AG04449 (cell line): ENCODE measurements around the gene PBOV1.

Experiments
- CTCF ChIA-PET: fragments of 350-600 bp; formaldehyde crosslinking; extraction: SDS; loops from one replicate; lab custom pipeline; 2021; ENCODE audit warnings: antibody characterized with exemption; lab: Yijun Ruan, JAX
- POLR2A ChIA-PET: fragments of 400-600, 350-600 bp; formaldehyde crosslinking; extraction: SDS; loops from one replicate; lab custom pipeline; 2020; ENCODE audit warnings: antibody characterized with exemption, inconsistent platforms; lab: Yijun Ruan, JAX
- DNase-seq: peaks from one replicate; pipeline ENCODE4 v3.0.0-alpha.2; 2010; ENCODE audit warnings: low read depth, low spot score
- H3K4me3 ChIP-seq: 2 replicates; pipeline ENCODE4 v1.5.1; 2011; ENCODE audit warnings: low read depth, mild to moderate bottlenecking, control low read depth, low read length
- CTCF ChIP-seq: IDR thresholded peaks from one replicate; pipeline ENCODE4 v1.5.1; 2011; ENCODE audit warnings: mild to moderate bottlenecking, moderate library complexity, low read length, control low read depth, inconsistent platforms; ENCODE audit not compliant: insufficient read depth; ENCODE audit errors: missing control alignments

The PBOV1 gene

GRCh38 chr6:138241381-138241780 is 23.1 kb upstream of the PBOV1 start:
- no peak overlapping the region for H3K4me3 ChIP-seq
- no peak for DNase-seq
- CTCF ChIA-PET: no interaction called here
- POLR2A ChIA-PET: interaction anchor here (1.1 kb wide), 1 partner anchor 9 kb away, joined by 6 read pairs; no protein-coding TSS in a partner anchor
- TF ChIP-seq CTCF: no peak

DNA sequence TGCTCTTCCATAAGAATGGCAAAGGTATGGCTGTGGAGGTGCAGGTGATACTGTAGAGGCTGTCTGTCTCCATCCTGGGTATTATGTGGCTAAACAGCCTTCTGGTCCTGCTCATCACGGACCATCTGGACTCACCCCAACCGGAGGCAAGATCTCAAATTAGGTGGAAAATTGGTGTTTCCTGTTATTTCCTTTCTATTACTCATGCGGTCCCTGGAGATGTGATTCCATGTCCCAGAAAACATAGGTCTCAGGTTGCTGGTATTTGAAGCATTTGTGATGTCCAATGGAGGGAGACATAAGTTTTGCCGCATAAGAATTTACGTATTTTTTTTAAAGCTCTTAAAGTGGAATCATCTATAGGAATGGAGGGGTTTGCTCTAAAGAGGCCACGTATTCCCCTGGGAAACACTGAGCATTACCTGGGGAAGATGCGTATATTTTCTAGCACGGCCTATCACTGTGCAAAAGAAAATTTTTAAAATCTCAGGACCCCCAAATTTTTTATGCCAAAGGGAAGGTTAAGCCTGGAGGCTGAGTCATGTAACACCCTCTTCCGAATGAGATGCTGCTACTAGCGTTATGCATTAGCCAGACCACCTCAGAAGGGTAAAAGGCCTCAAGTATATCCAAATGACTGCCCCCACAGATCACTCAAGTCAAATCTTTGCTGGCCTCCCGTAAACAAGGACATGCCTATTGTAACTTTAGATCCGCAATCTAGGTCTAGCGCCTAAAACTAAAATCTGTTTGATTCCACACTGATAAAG is 22.4 kb upstream of the PBOV1 start:
- TF ChIP-seq CTCF: no peak
- H3K4me3 ChIP-seq: no peak overlapping the region
- ChIA-PET CTCF (no interaction called here), POLR2A (no interaction called here)
- DNase-seq: peak; percentile 16

GRCh38 chr6:138239774-138240173 is 21.5 kb upstream of the PBOV1 start:
- CTCF ChIA-PET: no interaction called here
- no peak for DNase-seq
- POLR2A ChIA-PET: no interaction called here
- no peak for TF ChIP-seq CTCF
- no peak overlapping the region for H3K4me3 ChIP-seq

GRCh38 chr6:138238368-138238767 is 20.1 kb upstream of the PBOV1 start:
- DNase-seq: no peak
- no peak for TF ChIP-seq CTCF
- ChIA-PET CTCF (no interaction called here), POLR2A (no interaction called here)
- no peak overlapping the region for H3K4me3 ChIP-seq

- no peak overlapping the region for H3K4me3 ChIP-seq
- no peak for DNase-seq
- POLR2A ChIA-PET: no interaction called here
- CTCF ChIA-PET: no interaction called here
- no peak for TF ChIP-seq CTCF
Measured at GRCh38 chr6:138237463-138237862, 19.2 kb upstream of the PBOV1 start.

DNA sequence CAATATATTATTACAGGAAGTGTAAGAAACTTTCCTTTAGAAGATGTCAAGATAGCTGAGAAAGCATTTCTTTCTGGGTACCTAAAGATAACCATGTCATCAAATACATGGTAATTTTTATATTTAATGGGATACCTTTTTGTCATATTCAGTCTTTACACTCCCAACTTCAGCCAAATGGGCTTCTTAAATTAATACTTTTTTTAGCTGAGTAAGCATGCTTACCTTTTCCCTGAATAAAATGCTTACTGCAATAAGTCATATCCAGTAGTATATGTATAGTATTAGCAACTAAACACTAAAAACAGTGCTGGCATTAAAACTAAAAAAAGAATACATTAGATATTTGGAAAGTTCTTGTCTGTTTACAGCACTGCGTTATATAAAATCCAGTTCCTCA is 17.4 kb upstream of the PBOV1 start:
- CTCF ChIA-PET: no interaction called here
- no peak for TF ChIP-seq CTCF
- no peak for DNase-seq
- H3K4me3 ChIP-seq: no peak overlapping the region
- POLR2A ChIA-PET: no interaction called here
